ENCODE data around the gene KBTBD13.

- TF ChIP-seq CTCF (IDR thresholded peaks at IDR 0.05) (no peak), POLR2A (IDR thresholded peaks at IDR 0.05) (no peak)
Observed at GRCh38 chr15:65028338-65028737, 48.2 kb upstream of the KBTBD13 start.

Data from Peyer's patch (tissue), 4 donors.